Measurements from ENCODE around the gene PAX8.

The PAX8 gene

DNA sequence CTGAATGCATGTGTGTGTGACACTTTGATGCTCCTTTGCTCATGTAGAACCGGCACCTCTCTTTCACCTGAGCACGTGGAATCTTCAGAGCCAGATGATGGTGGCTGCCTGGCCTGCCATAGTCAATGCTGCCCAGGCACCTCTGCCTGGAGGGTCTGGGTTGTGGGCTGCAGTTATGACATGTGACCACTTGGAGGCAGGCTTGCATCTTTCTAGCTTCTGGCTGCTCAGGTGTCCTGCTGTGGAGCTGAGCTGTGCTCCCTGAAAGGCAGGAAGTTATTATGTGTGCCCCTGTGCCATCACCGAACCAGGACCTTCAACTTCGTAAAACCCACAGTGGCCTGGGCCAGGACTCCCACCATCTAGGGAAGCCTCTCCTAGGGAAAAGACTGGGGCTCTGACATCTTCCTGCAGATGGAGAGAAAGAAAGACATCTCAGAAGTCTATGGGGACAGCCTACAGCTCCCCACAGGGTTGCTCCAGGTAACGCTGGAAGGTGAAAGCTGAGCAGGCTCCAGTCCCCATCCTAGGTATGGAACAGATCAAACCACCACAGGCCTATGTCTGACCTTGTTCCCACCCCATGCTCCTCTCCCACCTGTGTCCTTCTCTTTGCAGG lies 74.7 kb downstream of the PAX8 start:
- peak; percentile 53 to 57 for DNase-seq (ENCODE audit: low read depth in 2 of 2)

DNA sequence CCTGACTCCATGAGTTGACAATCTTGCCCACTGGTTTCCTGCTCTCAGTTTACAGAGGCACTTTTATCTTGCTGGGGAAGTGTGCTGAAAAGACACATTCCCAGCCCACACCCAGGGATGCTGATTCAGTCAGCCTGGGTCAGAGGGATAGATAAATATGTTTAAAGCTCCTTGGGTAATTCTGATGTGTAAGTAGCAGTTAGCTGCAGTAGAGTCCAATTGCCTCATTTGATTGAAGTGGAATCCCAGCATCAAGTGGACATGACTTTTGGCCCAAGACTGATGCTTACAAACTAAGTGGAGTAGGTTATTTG lies 75.5 kb downstream of the PAX8 start:
- DNase-seq (ENCODE audit: low read depth in 2 of 2): no peak

DNA sequence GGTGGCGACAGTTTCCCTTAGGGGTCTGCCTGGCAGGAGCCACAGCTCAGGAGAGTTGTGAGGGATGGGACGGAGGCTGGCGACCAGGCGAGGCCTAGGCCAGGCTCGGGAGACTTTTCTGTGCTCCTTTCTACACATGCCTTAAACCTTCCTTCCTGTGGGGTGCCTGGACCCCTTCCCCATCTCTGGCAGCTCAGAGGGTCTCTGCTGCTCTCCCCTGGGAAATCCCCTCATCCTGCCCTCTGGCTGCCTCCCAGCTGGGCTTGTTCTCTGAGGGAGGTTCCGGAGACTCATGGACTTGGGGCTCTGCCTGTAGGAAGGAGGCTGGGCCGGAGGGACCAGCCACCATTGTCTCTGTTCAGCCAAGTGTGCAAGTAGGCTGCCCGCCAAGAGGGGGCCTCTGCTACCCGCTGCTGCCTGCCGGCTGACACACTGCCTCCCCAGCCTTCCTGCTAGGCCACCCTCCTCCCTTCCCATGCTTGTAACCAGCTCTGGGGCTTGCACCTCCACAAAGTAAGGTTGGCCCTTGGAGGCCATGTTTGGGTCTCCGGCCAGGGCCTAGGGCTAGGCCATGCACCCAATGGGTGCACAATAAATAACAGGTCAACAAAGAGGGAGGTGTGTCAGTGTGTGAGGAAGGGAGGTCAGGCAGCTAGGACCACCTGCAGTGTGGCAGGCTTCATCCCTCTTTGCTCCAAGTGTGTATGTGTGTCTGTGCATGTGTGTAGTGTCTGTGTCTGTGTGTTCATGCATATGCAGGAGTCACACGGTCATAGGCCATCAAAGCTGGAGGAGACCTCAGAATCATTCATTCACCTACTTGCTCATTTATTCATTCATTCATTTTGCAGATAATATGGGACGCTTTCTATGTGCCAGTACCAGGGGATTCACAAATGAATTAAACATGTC lies 76.2 kb downstream of the PAX8 start:
- no peak for DNase-seq (ENCODE audit: low read depth in 2 of 2)

DNA sequence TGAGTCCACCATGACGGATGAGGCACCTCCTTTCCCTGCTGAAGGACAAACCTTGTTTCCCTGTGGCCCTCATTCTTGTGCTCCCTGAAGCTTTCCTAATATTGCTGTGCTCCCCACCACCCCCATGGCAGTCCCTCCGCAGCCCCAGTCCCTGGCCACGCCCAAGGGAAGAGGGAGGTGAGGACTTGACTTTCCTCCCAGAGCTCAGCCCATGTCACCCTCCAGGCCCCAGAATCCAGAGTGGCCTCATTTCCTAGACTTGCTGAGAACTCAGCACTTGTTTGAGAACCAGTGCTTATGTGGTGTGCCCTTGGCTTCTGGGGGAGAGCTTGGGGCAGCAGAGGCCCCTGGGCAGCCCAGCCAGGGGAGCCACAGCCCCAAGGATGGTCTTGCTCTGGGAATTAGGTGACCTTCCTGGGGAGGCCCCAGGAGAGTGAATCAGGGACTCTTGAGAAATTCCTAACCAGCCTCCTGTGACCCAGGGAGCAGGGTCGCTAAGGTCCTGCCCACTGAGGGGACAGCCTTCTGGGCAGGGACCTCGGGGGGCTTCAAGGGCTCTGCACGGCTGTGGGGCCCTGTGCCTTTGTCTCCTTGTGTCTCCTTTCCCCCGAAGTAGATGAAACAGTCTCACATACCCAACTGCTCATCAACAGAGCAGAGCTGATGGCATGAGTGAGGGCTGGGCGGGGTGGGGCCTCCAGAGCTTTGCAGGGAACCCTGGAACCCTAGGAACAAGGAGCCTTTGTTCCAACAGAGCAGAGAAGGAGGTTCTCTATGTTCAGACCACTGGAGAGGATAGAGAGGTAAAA lies 77.0 kb downstream of the PAX8 start:
- no peak for DNase-seq (ENCODE audit: low read depth in 2 of 2)

DNA sequence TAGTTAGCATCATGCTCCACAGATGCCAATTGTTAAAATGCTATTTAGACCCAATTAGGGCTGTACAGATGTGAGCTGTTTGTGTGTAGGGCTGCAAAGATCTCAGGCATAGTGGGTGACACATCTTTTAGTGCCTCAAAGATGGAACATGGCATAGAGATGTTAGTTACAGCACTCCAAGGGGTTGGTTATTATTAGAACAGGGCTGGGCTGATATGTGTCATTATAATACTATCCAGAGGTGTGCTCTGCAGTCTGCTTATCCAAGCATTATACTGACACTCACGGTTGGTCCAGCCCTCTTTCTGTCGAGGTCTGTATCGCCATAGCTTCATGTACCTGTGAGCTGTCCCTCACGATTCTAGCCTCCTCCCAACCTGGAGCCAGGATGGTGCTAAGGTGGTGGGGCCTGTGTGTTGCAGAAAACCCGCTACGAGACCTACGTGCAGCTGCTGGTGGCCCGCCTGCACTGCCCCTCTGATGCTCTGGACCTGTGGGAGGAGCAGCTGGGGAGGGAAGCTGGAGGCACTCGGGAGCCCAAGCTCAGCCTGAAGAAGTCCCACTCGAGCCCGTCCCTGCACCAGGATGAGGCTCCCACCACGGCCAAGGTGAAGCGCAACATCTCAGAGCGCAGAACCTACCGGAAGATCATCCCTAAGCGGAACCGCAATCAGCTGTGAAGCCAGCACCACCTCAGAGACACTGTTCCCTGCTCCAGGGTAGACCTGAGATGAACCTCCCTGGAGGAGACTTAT lies 77.8 kb downstream of the PAX8 start:
- DNase-seq (ENCODE audit: low read depth in 2 of 2): no peak

DNA sequence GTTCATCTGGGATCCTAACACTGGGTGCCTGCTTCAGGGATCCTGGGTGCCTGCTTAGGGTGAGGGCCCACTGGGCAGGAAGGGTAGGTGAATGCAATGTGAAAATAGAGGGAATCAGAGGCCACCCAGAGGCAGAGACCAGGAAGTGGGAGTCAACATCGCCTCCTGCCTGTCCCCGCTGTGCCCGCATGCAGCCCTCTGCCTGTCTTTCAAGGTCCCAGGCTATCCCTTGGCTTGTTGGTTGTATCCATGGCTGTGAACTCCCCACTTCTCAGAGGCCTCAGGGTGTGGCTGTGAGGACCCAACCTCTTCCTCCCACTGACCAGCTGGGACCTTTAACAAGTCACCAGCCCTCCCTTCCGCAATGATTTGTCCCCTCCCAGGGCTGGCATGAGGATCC lies 78.5 kb downstream of the PAX8 start:
- DNase-seq (ENCODE audit: low read depth in 2 of 2): no peak

DNA sequence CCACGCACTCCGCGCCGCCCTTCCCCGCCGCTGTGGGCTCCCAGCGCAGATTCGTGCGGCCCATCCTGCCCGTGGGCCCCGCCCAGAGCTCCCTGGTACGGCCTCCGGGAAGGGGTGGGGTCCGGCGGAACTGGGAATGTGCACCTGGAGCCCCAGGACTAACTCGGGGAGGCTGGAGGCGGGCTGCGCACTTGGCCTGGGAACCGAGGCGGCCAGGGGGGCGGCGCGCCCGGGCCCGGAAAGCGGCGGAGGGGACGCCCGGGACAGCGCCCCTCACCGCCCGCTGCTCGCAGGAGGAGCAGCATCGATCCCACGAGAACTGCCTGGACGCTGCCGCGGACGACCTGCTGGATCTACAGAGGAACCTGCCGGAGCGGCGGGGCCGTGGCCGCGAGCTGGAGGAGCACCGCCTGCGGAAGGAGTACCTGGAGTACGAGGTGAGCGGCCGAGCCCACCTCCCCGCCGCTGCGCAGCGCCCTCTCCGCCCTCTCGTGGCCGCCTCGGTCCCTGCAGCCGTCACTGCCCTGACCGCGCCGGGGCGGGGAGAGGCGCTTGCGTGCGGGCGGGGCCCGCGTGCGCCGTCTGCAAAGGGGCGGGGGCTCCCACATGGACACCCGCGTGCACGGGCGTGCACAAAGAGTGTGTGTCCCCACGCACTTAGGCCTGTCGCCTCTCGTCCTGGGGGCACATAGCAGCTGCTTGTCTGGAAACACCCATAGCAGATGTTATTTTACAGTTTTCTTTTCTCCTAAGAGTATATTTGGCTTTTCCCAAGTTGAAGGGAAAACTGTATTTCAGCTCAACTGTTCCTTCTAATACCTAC lies 79.7 kb downstream of the PAX8 start:
- DNase-seq (ENCODE audit: low read depth in 2 of 2): peak; percentile 52 to 75

DNA sequence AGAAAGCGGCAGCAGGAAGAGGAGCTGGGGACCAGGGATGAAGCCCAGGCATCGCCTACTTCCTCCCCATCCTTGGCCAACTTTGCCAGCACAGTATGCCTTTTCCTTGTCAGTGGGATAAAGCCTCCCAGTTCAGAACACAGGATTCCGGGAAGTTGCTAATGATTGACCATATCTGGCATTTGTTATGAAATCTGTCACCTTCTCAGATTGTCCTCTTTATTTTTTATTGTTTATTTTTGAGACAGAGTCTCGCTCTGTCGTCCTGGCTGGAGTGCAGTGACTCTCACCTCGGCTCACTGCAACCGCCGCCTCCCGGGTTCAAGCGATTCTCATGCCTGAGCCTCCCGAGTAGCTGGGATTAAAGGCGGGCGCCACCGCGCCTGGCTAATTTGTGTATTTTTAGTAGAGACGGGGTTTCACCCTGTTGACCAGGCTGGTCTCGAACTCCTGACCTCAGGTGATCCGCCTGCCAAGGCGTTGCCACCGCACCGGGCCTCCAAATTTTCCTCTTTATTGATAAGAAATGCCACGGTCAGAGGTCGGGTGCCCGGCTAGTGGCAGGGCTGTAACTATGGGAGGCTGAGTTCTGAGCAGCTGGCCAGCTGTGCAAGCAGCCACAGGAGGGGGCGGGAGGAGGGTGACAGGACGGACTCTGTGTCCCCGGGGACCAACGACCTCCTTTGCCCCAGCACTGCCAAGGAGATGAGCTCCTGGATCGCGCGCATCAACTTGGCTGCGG lies 80.5 kb downstream of the PAX8 start:
- DNase-seq (ENCODE audit: low read depth in 2 of 2): no peak

DNA sequence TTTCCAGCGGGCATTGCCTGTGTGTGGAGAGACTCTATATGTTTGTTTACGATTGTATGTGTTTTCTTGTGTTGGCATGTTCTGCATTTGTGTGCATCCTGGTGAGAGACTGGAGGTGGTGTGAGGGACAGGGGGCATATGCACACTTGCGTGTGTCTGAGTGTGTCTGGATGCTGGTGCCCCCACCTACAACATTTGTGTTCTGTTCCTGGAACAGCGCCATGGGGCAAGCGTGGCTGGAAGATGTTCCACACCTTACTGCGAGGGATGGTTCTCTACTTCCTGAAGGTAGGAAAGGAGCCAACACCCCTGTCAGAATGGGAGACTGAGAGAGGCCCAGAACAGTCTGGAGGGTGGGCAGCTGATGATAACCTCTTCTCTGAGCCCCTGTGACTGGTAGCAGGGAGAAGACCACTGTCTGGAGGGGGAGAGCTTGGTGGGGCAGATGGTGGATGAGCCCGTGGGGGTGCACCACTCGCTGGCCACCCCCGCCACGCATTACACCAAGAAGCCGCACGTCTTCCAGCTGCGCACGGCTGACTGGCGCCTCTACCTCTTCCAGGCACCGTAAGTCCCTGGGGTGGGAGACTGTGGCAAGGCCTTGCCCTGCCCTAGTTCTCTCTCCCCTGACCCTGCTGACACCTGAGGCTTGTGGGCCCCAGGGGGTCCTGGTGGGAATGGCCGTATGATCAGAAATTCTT lies 81.2 kb downstream of the PAX8 start:
- no peak for DNase-seq (ENCODE audit: low read depth in 2 of 2)

DNA sequence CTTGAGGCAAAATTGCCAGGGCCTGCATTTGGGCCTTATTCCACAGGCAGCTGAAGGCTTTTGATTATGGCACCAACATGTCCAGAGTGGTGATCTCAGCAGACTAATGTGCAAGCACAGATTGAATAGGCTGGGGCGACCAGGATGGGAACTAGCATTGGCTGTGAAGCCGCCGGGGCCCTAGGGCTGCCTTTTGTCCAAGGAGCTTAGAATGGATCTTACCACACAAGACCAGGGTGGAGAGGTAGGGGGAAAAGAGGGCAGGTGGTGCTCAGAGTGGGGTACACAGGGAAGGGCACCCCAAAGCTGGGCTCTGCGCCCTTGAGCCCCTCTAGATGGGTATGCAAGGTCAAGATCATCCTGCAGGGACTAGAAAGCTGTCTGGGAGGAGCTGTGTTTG lies 81.9 kb downstream of the PAX8 start:
- DNase-seq (ENCODE audit: low read depth in 2 of 2): no peak

DNA sequence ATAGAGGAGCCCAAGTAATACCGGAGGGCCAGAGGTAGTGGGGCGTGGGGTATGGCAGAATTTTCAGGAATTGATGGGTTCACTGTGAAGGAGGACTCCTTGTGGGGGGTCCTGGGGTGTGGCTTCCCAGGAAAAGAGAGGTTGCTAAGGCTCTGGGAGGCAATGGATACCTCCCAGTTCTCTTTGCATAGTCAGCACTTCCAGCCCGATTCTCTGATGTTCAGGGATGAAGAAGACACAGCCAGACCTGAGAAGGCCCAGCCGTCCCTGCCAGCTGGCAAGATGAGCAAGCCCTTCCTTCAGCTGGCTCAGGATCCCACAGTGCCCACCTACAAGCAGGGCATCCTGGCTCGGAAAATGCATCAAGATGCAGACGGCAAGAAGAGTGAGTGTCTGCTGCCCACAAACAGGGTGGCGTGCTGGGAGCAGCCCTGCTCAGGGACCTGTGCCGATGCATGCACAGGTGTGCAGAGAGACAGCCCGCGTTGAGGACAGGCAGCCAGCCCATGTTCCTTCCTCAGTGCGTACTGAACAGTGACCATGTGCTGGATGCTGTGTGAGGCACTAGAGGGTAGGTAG lies 82.7 kb downstream of the PAX8 start:
- no peak for DNase-seq (ENCODE audit: low read depth in 2 of 2)

DNA sequence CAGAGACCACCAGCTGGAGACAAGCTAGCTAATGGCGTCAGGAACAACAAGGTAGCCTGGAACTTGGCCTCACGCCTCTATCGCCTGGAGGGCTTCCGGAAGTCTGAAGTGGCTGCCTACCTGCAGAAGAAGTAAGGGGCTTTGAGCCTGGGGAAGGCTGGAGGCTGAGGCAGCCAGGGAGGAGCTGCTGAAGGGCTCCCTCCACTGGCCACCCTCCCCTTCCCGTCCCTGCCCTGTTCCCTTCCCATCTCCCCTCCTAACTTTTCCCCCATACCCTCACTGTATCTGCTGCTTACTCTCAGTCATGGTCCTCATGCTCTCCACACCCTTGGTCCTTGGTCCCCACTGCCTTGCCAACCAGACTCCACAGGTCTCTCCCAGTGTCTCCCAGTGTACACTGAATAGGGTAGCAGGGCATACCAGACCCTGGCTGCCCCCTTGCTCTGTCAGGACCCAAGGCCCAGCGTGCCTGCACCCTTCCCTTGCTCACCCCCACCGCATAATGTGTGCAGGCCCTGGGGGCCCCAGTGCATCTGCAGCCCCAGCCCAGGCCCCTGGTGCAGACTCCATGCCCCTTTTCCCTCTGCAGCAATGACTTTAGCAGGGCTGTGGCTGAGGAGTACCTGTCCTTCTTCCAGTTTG lies 86.1 kb downstream of the PAX8 start:
- DNase-seq (ENCODE audit: low read depth in 2 of 2): no peak

DNA sequence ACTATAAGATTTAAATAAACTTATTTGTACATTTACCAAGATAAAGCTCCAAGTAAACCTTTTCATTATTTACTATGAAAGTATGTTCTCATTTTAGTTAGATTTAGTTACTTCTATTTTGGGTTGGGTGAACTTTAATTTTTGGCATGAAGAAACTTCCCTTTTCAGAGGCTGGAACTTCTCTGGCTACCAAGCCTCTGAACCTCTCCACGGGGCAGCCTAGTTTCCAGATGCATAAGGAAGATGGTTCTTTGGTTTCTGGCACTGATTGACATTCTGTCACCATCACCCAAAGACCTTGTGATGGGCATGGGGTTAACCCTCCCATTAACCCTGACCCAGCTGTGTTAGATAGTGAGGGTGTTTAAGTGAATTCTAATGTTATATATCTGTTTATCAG lies 87.8 kb downstream of the PAX8 start:
- no peak for DNase-seq (ENCODE audit: low read depth in 2 of 2)

DNA sequence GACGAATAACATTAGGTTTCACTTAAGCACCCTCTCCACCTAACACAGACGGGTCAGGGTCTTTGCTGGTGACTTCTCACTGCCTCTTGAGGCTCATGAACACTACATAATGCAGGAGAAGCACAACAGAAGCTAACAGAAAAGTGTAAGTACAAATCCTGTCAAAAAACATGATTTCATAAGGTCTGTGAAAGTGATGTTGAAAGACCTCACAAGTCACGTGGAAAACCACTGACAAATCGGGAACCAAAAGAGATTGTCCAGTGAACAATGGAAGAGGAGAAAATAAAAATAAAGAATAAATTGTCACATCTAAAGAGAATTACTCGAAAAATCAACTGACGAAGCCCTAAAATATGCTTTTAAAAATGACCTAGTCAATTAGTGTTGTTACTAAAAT lies 91.0 kb downstream of the PAX8 start:
- no peak for DNase-seq (ENCODE audit: low read depth in 2 of 2)

DNA sequence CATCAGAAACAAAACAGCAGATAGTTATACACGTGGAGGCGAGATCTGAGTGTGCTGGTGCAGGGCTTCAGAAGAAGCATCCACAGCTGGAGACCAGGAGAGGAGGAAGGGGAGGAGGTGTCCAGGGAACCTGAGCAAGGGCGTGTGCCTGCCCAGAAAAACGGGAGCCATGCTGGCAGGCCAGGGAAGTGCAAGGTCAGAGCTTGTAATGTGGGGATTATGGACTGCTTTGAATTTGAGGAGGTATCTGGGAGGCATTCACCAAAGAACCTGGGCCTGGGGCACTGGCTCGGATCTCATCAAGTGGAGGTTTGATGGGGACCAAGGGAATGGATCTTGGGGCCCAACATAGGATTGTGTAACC lies 92.3 kb downstream of the PAX8 start:
- DNase-seq (ENCODE audit: low read depth in 2 of 2): no peak

DNA sequence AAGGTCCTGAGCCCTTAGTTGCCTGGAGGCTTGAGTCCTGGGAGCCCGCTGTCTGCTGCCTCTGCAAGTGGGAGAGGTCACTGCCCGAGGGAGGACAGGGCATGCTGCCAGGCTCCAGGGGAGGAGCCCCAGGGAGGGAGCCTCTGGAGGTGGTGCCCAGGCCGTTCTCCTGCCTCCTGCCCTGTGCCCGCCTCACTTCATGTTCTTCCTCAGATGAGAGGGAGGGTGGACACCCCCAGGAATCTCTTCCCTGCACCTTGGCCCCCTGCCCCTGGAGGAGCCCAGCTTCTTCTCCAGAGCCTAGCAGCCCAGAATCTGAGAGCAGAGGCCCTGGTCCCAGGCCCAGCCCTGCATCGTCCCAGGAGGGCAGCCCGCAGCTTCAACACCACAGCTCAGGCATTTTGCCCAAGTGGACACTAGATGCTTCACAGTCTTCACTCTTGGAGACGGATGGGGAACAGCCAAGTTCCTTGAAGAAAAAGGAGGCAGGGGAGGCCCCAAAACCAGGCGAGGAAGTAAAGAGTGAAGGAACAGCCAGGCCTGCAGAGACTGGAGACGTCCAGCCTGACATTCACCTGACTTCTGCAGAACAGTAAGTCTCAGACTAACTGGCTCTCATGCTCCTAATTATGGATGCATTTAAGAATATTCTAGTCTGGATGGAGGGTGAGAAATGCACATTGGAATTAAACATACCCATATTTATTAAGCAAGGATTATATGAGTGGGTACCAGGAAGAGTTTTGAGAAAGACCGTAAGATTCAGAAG lies 92.9 kb downstream of the PAX8 start:
- no peak for DNase-seq (ENCODE audit: low read depth in 2 of 2)

DNA sequence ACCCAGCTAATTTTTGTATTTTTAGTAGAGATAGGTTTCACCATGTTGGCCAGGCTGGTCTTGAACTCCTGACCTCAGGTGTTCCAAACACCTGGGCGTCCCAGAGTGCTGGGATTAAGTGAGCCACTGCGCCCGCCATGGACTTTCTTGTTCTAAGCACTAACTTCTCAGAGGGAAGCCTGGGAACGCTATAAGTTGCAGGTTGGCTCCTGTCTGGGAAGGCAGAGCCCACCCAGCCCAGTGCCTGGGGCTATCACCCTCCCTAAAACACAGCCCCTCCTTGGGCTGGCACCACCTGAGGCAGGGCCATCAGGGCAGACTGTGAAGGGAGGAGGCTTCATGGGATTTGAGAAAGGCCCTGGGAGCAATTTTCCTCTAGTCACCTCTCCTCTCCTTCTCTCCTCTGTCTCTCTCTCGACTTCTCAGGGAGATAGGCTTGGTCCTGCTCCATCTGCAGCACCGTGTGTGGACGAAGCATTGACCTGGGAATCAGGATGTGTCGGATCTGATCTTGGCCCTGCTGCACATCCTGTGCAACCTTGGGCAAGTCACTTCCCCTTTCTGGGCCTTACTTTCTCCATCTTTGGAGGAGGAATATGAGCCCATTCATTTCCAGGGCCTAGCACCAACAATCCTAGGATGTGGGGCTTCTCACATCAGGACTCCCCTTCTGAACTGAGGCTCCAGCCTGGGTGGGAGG lies 94.0 kb downstream of the PAX8 start:
- no peak for DNase-seq (ENCODE audit: low read depth in 2 of 2)

DNA sequence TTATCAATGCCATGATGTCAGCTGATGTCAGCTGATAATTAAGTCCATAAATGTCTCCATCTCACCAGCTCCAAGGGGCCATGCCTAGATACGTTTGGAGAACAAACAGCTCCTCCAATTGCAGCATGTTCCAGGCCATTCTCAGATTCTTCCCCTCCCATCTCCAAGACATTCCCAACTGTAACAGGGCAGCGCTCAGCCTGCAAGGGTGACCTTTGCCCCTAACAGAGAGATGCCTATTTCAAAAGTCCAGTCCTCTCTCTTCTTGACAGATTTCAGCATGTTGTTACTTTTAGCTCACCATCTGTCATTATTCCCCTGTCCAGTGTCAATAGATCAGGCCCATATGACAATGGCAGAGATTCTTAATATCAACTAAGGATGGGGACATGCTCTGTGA lies 95.0 kb downstream of the PAX8 start:
- no peak for DNase-seq (ENCODE audit: low read depth in 2 of 2)
